Stimulated activated CD4-positive, alpha-beta T cell treated with anti-CD3 and anti-CD28 coated beads, Interleukin-4, amount 100 ng/mL, for 48 hours (primary cell): ENCODE data around the gene RAB15.

Experiments used
- DNase-seq, 2 donors: peaks; one replicate each; pipeline ENCODE4 v3.0.0-alpha.2; 2020; ENCODE audit warnings: low read depth in 2 of 2

Gene RAB15

GRCh38 chr14:64971943-64972791 is at the start of gene RAB15:
RAB15 (minus strand) TSS chr14:64972336; CDS start chr14:64972076, 260 bp downstream.
- peak; percentile 12 to 17 for DNase-seq

GRCh38 chr14:65019944-65020566 is 47.9 kb upstream of the RAB15 start:
- no peak for DNase-seq

- DNase-seq: no peak
Observed at GRCh38 chr14:65016471-65016870, 44.3 kb upstream of the RAB15 start.

GRCh38 chr14:65015391-65015790 is 43.3 kb upstream of the RAB15 start:
- DNase-seq: no peak

GRCh38 chr14:65012353-65012752 is 40.2 kb upstream of the RAB15 start:
- no peak for DNase-seq

GRCh38 chr14:65011538-65011937 is 39.4 kb upstream of the RAB15 start:
- no peak for DNase-seq

- no peak for DNase-seq
Observed at GRCh38 chr14:65010211-65010931, 38.2 kb upstream of the RAB15 start.

- DNase-seq: no peak
Observed at GRCh38 chr14:65007202-65007601, 35.1 kb upstream of the RAB15 start.

GRCh38 chr14:65006261-65006721 is 34.2 kb upstream of the RAB15 start:
- no peak for DNase-seq

GRCh38 chr14:65003394-65003793 is 31.3 kb upstream of the RAB15 start:
- no peak for DNase-seq

GRCh38 chr14:65002586-65003210 is 30.6 kb upstream of the RAB15 start:
- DNase-seq: no peak

- DNase-seq: no peak
Observed at GRCh38 chr14:65001723-65002122, 29.6 kb upstream of the RAB15 start.

- no peak for DNase-seq
Observed at GRCh38 chr14:65000898-65001591, 28.9 kb upstream of the RAB15 start.

GRCh38 chr14:64998455-64998931 is 26.4 kb upstream of the RAB15 start:
- DNase-seq: no peak

GRCh38 chr14:64997108-64997794 is 25.1 kb upstream of the RAB15 start:
- no peak for DNase-seq

- no peak for DNase-seq
Observed at GRCh38 chr14:64995291-64995690, 23.2 kb upstream of the RAB15 start.

- no peak for DNase-seq
Observed at GRCh38 chr14:64994540-64994939, 22.4 kb upstream of the RAB15 start.

GRCh38 chr14:64993266-64993930 is 21.3 kb upstream of the RAB15 start:
- DNase-seq: no peak

GRCh38 chr14:64992328-64992885 is 20.3 kb upstream of the RAB15 start:
- no peak for DNase-seq

- DNase-seq: no peak
Observed at GRCh38 chr14:64990939-64991338, 18.8 kb upstream of the RAB15 start.
